NCI-H2107 treated with DMSO at 0.1 percent for 48 hours (cell line): Measurements from ENCODE around the gene DYNC1I1.
"Not testable (repeated sequence)": the region's sequence is repeated elsewhere in the genome, so short reads cannot be mapped to it uniquely, and the experiment has no call there.

ENCODE experiments used
- DNase-seq: peaks from one replicate; lab custom pipeline; 2025; ENCODE audit not compliant: unreplicated experiment; lab: John Stamatoyannopoulos, UW

DYNC1I1 gene

GRCh38 chr7:95906851-95907250 is 134.5 kb downstream of the DYNC1I1 start:
- DNase-seq = peak; percentile 47

- no peak for DNase-seq
These were observed 135.0 kb downstream of the DYNC1I1 start for GRCh38 chr7:95907337-95907736.

- no peak for DNase-seq
These were observed 136.1 kb downstream of the DYNC1I1 start for GRCh38 chr7:95908499-95908898.

GRCh38 chr7:95910341-95910740 is 138.0 kb downstream of the DYNC1I1 start:
- DNase-seq = no peak

GRCh38 chr7:95915731-95916130 is 143.4 kb downstream of the DYNC1I1 start:
- peak; percentile 47 for DNase-seq

GRCh38 chr7:95916573-95917297 is 144.4 kb downstream of the DYNC1I1 start:
- DNase-seq = peak; percentile 73

- DNase-seq = no peak
These were observed 145.3 kb downstream of the DYNC1I1 start for GRCh38 chr7:95917634-95918033.

GRCh38 chr7:95919556-95919955 is 147.2 kb downstream of the DYNC1I1 start:
- DNase-seq = no peak

GRCh38 chr7:95921543-95921942 is 149.2 kb downstream of the DYNC1I1 start:
- no peak for DNase-seq

GRCh38 chr7:95922191-95922590 is 149.8 kb downstream of the DYNC1I1 start:
- no peak for DNase-seq

GRCh38 chr7:95925236-95925635 is 152.9 kb downstream of the DYNC1I1 start:
- DNase-seq = peak; percentile 53

GRCh38 chr7:95925971-95926370 is 153.6 kb downstream of the DYNC1I1 start:
- DNase-seq = no peak

- peak; percentile 85 for DNase-seq
These were observed 155.4 kb downstream of the DYNC1I1 start for GRCh38 chr7:95927756-95928155.

- no peak for DNase-seq
These were observed 157.4 kb downstream of the DYNC1I1 start for GRCh38 chr7:95929710-95930280.

- no peak for DNase-seq
These were observed 159.3 kb downstream of the DYNC1I1 start for GRCh38 chr7:95931460-95932232.

- DNase-seq = peak; percentile 98
These were observed 161.3 kb downstream of the DYNC1I1 start for GRCh38 chr7:95933618-95934017.

- not testable (repeated sequence) for DNase-seq
These were observed 172.5 kb downstream of the DYNC1I1 start for GRCh38 chr7:95944867-95945266.

- DNase-seq = no peak
These were observed 178.3 kb downstream of the DYNC1I1 start for GRCh38 chr7:95950698-95951097.

GRCh38 chr7:95951531-95951930 is 179.2 kb downstream of the DYNC1I1 start:
- DNase-seq = no peak

GRCh38 chr7:95951997-95952795 is 179.8 kb downstream of the DYNC1I1 start:
- DNase-seq = no peak

GRCh38 chr7:95952851-95953250 is 180.5 kb downstream of the DYNC1I1 start:
- DNase-seq = no peak
